HG03460 (cell line): ENCODE data around the gene ZNF648.
"Not testable (repeated sequence)": the region's sequence is repeated elsewhere in the genome, so short reads cannot be mapped to it uniquely, and the experiment has no call there.

Source experiments
- ATAC-seq: cut with Tn5 transposase; IDR thresholded peaks from one replicate; pipeline ENCODE4 v1.9.1; 2021; ENCODE audit not compliant: unreplicated experiment

The ZNF648 gene

DNA sequence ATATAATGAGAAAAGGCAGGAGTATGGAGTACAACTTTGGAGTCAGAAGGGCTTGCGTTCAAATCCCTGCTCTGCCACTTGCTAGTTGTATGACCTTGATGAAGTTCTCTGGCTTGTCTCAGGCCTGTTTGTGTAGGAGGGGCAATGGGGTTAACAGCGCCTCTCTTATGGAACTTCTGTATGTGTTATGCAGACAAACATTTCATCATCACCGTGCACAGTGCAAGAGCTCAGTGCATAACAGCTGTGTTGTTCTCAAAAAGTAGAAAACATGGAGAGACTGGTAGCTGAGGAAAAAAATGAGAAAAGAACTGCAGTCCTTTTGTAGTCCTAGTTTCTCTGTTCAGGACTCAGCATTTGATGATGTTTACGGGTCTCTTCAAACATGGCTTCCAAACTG, 10.4 kb upstream of the ZNF648 start:
- no peak for ATAC-seq

DNA sequence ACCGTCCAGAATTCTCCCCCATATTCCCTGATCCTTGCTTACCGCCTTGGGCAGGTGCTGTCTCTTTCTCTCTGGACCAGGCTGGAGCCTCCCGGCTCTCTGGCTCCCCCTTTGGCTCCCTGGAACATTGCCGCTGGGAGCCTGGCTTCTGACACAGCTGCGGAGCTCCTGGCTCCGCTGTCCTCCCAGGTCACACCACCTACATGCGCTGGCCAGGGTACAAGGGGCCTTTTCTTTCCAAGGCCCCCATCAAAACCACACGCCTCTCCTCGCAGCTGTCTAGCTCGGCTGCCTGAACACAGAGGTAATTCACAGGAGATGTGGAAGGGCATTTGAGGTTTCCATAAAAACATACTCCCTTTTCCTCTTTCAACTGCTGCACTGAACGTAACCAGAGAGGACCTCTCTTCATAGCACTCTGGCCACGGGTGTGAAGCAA, 7.5 kb upstream of the ZNF648 start:
- ATAC-seq: no peak

DNA sequence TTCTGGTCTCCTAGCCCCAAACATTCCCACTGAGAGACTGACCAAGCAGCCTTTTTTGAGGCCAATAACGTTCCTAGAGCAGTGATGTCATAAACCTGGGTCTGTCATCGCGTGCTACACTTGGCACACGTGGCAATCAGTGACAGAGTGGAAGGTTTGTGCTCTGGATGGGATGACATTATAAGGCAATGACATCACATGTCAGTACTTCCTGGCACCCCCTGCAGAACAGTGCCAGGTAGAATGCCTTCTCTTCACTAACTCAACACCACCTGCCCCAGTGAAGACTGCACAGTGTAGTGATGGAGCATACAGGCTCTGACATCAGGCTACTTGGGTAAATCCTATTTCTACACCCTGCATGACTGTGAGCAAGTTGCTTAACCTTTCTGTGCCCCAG, 5.4 kb upstream of the ZNF648 start:
- ATAC-seq: no peak

DNA sequence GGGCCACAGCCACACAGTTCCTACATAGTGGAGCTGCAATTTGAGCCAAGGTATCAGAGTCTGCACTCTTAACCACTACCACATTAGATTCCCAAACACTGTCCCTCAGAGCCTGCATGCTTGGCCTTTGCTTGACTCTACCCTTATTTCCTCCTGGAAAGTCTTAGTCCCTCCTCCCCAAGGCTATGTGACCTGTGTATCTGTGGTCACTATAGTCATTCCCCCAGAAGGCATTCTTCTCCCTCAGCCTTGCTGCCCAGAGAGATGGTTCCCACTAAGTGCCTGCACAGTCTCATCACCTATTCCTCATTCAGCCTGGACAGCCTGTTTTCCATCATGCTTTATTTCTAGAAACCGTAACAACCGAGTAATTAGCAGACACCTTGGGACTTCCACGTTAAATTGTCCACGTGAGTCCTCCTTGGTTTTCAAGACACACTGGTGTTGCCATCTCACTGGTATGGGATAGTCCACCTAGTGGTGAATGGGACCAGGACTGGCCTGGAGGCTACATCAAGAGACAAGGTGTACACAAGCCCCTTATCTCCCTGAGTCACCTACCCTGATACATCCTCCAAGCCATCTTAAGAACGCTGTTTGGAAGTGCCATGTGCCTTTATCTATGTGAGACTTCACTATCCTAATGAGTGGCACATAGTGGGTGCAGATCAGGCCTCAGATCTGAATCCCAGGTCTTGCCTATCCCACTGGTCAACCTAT, 3.8 kb upstream of the ZNF648 start:
- ATAC-seq: no peak

DNA sequence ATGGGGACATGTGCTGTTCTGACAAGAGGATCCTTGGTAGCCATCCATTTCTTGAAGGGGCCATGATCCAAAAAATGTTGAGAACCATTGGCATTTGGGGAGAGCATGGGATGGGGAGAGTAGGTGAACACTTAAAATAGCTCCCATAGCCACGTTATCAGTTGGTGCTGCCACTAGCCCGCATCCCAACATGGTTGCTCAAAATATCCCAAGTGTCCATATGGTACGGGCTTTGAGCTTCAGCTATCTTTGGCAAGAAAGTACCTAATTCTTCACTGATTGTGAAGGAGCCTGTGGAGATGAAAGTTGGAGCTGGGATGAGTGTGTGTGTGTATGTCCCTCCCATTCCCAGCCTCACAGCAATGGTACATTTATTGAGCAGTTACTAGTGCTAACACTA, 3.1 kb upstream of the ZNF648 start:
- ATAC-seq: no peak

DNA sequence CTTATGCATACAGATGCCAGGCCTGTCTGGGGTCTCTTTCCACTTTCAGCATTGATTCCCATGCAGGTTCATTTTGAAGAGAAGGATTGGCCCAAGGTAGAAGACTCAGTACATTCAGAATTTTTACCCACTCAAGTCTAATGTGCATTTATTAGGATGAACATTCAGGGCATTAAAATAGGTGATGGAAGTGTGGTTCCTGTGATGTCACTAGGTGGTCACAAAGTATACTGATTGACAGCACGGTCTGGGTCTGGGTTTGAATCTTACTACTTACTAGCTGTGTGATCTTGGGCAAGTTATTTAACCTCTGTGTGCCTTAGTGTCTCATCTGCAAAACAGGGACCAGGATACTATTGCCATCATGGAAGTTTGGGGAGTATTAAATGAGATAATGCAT, 711 bp upstream of the ZNF648 start:
- no peak for ATAC-seq

DNA sequence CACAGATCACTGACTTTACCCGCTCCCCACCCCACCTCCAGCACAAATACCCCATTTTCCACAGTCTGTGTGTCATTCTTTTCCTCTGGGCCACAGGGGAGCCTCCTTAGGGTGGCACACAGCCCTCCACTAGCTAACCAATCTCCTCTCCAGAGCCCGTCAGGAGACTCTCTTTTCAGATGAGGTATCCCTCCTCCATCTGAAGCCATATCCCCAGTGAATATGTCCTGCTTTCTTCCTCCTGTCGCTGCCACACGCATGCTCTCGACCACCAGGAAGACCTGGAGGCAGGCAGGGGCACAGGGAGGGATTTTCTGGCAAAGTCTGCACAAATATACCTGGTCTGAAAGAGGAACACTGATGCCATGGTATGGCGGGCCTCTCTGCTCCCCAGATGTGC, 635 bp downstream of the ZNF648 start:
- ATAC-seq: no peak

DNA sequence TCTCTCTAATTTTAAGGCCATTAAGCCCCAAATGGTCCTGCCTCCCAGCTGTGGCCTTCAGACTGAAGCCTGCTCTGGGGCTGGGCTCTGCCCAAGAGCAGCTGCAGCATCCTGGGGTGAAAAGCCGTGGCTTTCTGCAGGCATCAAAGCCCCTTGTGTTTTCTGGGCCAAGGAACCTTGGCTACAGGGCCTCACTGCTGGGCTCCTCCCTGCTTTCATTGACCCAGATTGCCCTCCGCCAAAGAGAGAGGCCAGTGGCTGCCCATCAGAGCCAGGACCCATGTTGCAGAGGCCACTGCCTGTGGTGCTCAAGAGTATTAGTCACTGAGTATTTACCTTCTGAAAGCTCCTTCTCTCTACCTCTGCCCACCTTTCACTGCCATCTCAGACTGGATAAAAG, 1.6 kb downstream of the ZNF648 start:
- no peak for ATAC-seq

DNA sequence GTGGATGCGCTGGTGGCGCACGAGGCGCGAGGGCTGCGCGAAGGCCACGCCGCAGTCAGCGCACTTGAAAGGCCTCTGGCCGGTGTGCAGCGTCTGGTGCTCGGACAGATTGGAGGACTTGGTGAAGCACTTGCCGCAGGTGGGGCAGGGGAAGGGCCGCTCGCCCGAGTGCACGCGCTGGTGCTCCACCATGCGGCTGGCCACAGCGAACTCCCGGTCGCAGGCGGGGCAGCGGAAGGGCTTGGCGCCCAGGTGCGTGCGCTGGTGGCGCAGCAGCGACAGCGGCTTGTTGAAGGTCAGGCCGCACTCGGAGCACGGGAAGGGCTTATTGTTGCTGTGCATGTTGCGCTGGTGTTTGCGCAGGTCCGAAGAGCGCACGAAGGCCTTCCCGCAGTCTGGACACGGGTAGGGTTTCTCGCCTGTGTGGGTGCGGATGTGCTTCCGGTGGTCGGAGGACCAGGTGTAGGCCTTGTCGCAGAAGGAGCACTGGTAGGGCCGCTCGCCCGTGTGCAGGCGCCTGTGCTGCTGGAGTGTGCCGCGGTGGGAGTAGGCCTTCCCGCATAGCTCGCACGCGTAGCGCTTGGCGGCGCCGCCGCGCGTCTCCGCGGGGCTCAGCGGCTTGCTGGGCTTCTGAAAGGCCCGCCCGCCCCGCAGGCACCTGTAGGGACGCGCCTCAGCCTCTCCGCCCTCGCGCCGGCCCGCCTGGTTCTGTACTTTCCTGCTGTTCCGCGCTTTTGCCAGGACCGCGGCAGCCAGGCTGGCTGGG, 4.7 kb downstream of the ZNF648 start:
- no peak for ATAC-seq

DNA sequence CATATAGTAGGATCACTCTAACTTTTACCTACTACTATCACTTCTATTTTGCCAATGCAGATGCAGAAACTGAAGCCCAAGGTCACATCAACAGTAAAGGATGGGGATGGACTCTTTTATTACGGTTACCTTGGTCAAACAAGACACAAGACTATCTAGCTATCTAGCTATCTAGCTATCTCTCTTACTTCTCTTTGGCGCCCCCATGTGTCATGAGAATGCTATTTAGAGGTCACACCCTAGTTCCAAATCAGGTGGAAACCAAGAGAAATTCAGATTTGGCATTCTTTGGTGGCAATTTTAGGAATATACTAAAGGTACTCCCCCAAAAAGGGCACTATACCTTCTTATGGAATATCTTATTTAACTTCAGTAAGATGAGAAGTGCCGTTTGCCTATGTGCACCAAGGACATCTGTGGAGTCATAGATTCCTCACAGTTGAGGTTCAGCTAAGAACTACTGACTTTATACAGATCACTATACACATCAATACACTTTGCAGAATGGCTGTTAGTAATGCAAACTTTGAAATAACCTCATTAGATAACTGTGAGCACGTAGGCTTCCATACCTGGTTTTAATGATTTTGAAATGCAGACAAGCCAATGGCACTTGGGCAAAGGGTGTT, 6.7 kb downstream of the ZNF648 start:
- ATAC-seq: no peak

DNA sequence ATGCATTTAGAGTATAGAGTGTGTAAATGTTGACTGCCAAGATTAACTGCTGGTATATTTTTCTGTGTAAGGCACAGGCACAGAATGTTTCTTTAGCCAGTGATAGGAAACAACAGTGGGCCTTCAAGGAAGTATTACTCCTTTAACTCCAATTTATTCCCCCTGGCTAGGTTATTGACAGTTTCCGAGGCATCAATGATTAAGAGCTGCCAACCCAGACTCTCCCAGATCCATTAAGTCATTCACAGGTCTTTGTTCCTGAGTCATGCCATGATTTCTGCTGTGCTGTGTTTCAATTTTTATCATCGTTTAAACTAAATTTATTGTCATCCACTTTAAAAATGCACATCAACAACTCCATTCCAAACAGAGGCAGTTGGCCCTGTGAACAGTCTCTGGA, 9.2 kb downstream of the ZNF648 start:
- ATAC-seq: no peak

DNA sequence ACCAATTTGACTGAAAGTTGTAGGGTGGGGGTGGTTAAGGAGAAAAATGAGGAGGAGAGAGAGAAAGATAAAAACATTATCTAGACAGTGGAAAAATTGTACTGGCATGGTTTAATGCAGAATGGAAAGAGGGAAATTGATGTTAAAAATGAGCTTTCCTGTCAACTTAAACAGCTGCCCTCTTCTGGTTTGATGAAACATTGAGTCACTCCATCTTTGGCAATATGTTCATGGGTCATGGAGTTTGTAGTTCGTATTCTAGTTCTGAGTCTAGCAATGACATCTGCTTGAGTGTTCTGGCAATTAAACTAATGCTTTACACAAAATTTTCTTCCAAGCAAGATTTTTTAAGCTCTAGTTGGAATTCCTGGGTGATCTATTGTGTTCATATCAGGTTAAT, 9.6 kb downstream of the ZNF648 start:
- no peak for ATAC-seq

DNA sequence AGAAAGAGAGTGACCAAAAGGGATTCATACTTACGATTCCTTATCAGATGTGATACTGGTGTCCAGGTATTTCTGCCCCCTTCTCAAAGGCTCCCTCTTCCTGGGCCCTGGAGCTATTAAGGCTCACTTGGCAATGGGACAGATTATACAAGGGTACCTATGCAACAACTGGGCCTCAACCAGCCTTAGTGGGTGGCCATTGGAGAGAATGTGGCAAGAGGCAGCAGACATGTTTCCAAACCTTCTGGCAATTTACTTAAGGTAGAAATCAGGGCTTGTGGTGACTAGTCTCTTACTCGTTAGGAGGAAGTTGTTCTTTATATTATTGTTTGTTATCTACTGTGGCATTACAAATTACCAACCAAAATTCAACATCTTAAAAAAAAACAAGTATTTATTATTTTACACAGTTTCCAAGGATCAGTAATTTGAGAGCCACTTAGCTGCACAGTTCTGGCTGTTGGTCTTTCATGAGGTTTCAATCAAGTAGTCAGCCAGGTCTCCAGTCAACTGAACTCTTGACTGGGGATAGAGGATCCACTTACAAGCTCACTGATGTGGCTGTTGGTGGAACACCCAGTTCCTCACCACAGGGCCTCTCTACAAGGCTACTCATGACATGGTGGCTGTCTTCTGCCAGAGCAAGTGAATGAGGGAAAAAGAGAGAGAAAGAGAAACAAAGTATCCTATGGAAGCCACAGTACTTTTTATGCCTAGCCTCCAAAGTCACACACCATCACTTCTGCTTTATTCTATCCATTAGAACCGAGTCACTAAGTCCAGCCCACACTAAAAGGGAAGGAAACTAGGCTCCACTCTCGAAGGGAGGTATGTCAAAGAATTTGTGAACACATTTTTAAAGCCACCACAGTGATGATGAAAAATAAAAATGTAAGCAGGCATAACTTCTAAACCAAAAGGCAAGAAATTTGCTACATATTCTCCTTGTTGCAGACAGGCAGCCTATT, 10.7 kb downstream of the ZNF648 start:
- ATAC-seq: no peak

DNA sequence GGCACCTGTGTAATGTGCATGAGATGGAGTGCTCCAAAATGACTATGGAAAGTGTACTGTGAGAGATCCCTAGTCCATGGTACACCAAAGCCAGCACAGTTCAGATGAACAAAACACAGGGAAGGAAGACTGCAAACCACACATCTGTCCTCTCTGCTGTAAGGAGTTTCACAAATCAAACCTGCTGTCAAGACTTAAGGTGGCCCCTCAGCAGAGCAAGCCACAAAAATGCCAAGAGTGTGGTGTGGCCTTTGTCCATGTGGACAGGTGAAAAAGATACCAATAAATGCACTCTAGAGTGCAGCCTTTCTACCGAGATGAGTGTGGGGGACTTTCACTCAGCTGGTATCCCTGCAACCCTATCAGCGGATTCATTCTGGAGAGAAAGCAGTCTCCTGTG, 12.9 kb downstream of the ZNF648 start:
- no peak for ATAC-seq

DNA sequence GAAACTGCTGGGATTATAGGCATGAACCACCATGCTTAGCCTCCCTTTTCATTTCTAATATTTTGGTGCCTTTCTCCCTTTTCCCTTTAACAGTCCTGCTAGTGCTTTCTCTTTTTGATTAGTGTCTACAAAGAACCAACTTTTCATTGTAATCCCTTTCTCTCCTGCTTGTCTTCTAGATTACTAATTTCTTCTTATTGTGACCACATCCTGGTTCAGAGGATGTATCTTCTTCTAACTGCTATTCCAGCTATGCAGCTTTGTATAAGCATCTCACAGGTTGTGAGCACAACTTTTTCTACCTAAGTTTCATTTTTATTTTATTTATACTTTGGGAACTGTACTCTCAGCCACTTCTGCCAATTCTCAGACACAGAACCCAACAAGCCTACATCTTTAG, 14.7 kb downstream of the ZNF648 start:
- no peak for ATAC-seq

DNA sequence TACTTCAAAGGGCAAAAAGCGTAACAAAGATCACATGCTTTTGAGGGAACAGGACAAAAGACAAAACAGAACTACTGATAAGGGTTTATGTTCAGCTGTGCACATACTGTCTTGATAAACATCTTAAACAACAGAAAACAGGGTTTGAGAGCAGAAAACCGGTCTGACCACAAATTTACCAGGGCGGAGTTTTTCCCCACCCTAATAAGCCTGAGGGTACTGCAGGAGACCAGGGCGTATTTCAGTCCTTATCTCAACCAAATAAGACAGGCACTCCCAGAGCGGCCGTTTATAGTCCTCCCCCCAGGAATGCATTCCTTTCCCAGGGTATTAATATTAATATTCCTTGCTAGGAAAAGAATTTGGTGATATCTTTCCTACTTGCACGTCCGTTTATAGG, 16.0 kb downstream of the ZNF648 start:
- ATAC-seq: not testable (repeated sequence)

DNA sequence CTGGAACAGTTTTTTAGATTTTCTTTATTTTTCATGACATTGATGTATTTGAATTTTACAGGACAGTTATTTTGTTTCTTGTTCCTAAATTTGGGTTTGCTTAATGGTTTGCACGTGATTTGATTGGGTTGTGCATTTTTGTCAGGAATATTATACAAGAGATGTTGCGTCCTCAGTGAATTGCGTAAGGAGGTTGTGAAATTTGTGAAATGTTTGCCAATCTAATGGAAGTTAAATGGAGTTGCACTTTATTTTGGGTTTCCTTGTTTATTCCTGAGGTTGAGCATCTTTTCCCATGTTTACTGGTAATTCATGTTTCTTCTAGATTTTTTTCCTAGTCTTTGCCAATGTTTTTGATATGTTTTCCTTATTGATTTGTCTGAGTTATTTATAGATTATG, 19.9 kb downstream of the ZNF648 start:
- no peak for ATAC-seq

DNA sequence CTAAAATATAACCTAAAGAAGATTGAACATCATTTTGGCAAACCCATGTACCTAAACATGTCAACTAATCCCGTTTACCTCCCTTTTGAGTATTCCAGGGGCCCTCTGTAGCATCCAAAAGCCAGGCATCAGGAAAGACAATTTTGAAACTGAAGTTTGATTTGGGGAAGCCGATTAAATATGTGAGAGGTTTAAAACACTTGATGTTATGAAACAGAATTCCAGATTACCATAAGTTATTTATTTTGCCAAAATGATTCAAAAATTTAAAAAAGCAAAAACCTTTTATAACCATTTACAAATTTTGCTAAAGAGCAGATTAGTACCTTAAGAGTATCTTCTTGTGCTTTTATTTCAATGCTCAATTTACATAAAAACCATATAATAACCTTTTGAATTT, 23.3 kb downstream of the ZNF648 start:
- no peak for ATAC-seq

DNA sequence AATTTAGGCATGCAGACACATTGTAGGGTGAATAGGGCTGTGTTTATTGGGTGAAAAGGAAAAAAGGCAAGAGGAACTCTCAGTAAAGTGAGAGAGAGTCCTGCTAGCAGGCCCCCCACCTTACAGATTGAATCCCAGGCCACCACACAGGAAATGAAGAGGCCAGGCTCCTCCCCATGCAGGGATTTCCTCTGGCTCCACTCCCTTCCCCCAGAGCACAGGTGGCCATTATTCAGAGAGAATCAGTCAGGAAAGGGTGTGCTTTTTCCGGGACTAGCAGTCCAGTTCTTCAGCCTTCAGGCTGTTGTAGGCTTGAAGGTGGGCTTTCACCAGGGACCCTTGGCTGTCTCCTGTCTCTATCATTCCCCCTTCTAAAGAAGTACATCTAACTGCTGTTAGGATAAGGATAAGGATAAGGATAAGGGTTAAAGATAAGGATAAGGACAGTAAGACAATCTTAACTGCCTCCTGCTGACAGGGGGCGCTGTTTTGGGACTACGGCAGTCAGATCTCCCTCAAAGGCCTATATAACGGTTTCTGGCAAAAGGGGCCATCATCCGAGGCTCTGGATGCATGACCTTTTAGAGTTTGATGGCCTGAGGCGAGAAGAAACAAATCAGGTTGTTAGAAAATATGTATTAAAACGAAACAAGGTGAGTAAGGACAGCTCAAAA, 26.3 kb downstream of the ZNF648 start:
- no peak for ATAC-seq

DNA sequence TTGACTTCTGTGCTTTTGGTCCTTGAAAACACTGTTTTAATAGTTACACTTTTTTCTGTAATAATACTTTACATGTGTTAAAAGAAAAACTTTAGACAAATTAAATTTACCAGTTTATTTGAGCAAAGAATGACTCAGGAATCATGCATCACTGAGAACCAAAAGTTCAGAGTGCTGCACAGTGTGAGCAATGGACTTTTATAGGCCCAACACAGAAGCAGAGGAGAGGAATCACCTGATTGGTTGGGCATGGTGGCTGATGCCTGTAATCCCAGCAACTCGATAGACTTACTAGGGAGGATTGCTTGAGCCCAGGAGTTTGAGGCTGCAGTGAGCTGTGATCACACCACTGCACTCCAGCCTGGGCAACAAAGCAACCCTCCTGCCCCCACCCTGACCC, 29.3 kb downstream of the ZNF648 start:
- ATAC-seq: no peak
